ENCODE results near the gene APBA2.

DNA sequence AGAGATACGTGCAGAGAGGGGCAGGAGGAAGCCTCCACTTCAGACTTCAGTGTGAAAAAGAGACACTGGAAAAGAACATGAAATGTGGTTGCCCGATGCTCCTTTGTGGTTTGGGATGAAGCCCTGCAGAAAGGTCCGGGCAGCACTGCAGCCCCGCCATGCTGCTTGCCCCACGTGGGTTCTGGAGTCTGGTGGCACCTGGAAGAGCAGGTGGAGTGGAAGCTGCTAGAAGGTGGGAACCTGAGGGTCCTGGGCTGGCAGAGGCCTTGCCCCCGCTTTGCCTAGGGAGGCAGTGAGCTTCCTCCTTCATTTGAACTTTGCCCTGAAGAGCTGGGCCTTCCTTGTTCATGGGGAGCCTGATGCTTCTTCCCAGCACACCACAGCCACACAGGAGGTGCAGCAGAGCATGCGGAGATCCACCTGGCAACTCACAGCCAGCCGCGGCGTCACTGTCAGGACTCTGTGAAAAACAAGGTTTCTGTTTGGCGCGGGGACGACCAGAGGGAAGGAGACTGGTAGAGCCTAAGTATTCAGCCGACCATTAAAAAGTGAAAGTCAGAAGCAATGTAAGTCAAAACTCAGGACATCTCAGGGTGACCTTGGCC, 59.0 kb downstream of the APBA2 start:
- TF ChIP-seq, protein P1, sequence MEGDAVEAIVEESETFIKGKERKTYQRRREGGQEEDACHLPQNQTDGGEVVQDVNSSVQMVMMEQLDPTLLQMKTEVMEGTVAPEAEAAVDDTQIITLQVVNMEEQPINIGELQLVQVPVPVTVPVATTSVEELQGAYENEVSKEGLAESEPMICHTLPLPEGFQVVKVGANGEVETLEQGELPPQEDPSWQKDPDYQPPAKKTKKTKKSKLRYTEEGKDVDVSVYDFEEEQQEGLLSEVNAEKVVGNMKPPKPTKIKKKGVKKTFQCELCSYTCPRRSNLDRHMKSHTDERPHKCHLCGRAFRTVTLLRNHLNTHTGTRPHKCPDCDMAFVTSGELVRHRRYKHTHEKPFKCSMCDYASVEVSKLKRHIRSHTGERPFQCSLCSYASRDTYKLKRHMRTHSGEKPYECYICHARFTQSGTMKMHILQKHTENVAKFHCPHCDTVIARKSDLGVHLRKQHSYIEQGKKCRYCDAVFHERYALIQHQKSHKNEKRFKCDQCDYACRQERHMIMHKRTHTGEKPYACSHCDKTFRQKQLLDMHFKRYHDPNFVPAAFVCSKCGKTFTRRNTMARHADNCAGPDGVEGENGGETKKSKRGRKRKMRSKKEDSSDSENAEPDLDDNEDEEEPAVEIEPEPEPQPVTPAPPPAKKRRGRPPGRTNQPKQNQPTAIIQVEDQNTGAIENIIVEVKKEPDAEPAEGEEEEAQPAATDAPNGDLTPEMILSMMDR (IDR thresholded peaks at IDR 0.05; ENCODE audit: borderline replicate concordance, extremely low read depth, low read length, poor library complexity, severe bottlenecking): no peak
- no peak for TF ChIP-seq EZH2 (IDR thresholded peaks at IDR 0.05; ENCODE audit: borderline replicate concordance, low read depth, low read length, severe bottlenecking)

All from DND-41 (cell line).